Mammary epithelial cell (primary cell): Measurements from ENCODE around the gene RCCD1.

Source experiments
- EZH2 ChIP-seq: IDR thresholded peaks from 2 replicates; pipeline ENCODE4 v1.6.1; 2012; ENCODE audit warnings: low read length, inconsistent platforms, borderline replicate concordance
- TF ChIP-seq, protein P1 (sequence below), 2 donors: IDR thresholded peaks in 1 of 2; conservative IDR thresholded peaks in 1 of 2; 2 replicates each; pipeline ENCODE4 v1.5.1; 2011 to 2012; ENCODE audit warnings: inconsistent platforms in 2 of 2, low read length in 2 of 2, mild to moderate bottlenecking in 2 of 2, control low read depth in 1 of 2, low read depth in 1 of 2; ENCODE audit not compliant: insufficient read depth in 1 of 2; ENCODE audit errors: extremely low read depth in 1 of 2

- TF ChIP-seq, protein P1, sequence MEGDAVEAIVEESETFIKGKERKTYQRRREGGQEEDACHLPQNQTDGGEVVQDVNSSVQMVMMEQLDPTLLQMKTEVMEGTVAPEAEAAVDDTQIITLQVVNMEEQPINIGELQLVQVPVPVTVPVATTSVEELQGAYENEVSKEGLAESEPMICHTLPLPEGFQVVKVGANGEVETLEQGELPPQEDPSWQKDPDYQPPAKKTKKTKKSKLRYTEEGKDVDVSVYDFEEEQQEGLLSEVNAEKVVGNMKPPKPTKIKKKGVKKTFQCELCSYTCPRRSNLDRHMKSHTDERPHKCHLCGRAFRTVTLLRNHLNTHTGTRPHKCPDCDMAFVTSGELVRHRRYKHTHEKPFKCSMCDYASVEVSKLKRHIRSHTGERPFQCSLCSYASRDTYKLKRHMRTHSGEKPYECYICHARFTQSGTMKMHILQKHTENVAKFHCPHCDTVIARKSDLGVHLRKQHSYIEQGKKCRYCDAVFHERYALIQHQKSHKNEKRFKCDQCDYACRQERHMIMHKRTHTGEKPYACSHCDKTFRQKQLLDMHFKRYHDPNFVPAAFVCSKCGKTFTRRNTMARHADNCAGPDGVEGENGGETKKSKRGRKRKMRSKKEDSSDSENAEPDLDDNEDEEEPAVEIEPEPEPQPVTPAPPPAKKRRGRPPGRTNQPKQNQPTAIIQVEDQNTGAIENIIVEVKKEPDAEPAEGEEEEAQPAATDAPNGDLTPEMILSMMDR (conservative IDR thresholded peaks at IDR 0.05 in 1 of 2, IDR thresholded peaks at IDR 0.05 in 1 of 2; ENCODE audit: extremely low read depth in 1 of 2, insufficient read depth in 1 of 2, low read depth in 1 of 2, low read length in 2 of 2), result no peak
- TF ChIP-seq EZH2, result no peak
These were observed 4.6 kb upstream of the RCCD1 start for GRCh38 chr15:90949979-90950675.
